ENCODE results near the gene CHMP3. TPM values are rescaled to one million over a fixed set of nuclear protein-coding genes. Genes with fewer than 3 reads are reported as not detected.

CHMP3 gene
- total and polyA plus RNA-seq, 2 donors (not counting 1 experiment from before 2014, with no cell fraction given) = 73.3 to 161 TPM

GRCh38 chr2:86577817-86578456 lies 14.7 kb upstream of the CHMP3 start:
- no peak for TF ChIP-seq CTCF (conservative IDR thresholded peaks at IDR 0.05 in 1 of 2, IDR thresholded peaks at IDR 0.05 in 1 of 2; ENCODE audit: low read depth in 1 of 2, low read length in 2 of 2)
- no peak for TF ChIP-seq EZH2 (IDR thresholded peaks at IDR 0.05; ENCODE audit: low read length, missing control alignments)
- Histone ChIP-seq H2AFZ (ENCODE audit: low read length) (no peak overlapping the region), H3K9me3 (ENCODE audit: control insufficient read depth, insufficient read depth, low read depth, low read length) (no peaks in the 10 kb centered on the region), H3K36me3 (ENCODE audit: control insufficient read depth, insufficient read depth, low read length) (no peaks in the 10 kb centered on the region), H3K9ac (ENCODE audit: insufficient read depth, low read length) (no peak overlapping the region), H3K4me2 (ENCODE audit: extremely low read depth, insufficient read depth, low read length) (no peak overlapping the region), H4K20me1 (ENCODE audit: control insufficient read depth, extremely low read depth, insufficient read depth, low read length) (no peaks in the 10 kb centered on the region), H3K4me1 (ENCODE audit: control insufficient read depth, extremely low read depth, insufficient read depth, low read length) (no peaks in the 10 kb centered on the region), H3K79me2 (ENCODE audit: control insufficient read depth, insufficient read depth, low read length) (no peaks in the 10 kb centered on the region), H3K27ac (ENCODE audit: insufficient read depth, low read length) (no peak overlapping the region), H3K4me3 (replicated peaks in 1 of 4; ENCODE audit: control extremely low read depth in 1 of 4, insufficient read depth in 1 of 4, low read depth in 3 of 4, low read length in 4 of 4) (no peak overlapping the region), H3K27me3 (ENCODE audit: control insufficient read depth, insufficient read depth, low read length) (no peaks in the 10 kb centered on the region)
- DNase-seq (ENCODE audit: low read depth in 2 of 2) = no peak

GRCh38 chr2:86570059-86570458 lies 6.8 kb upstream of the CHMP3 start:
- no peaks in the 10 kb centered on the region for H3K9me3 ChIP-seq (ENCODE audit: control insufficient read depth, insufficient read depth, low read depth, low read length)
- H3K27ac ChIP-seq (ENCODE audit: insufficient read depth, low read length) = no peak overlapping the region
- no peak overlapping the region for H3K4me3 ChIP-seq (replicated peaks in 1 of 4; ENCODE audit: control extremely low read depth in 1 of 4, insufficient read depth in 1 of 4, low read depth in 3 of 4, low read length in 4 of 4)
- TF ChIP-seq CTCF (conservative IDR thresholded peaks at IDR 0.05 in 1 of 2, IDR thresholded peaks at IDR 0.05 in 1 of 2; ENCODE audit: low read depth in 1 of 2, low read length in 2 of 2) (no peak), EZH2 (IDR thresholded peaks at IDR 0.05; ENCODE audit: low read length, missing control alignments) (no peak)
- no peaks in the 10 kb centered on the region for H3K4me1 ChIP-seq (ENCODE audit: control insufficient read depth, extremely low read depth, insufficient read depth, low read length)
- H3K79me2 ChIP-seq (ENCODE audit: control insufficient read depth, insufficient read depth, low read length) = no peaks in the 10 kb centered on the region
- H3K4me2 ChIP-seq (ENCODE audit: extremely low read depth, insufficient read depth, low read length) = no peak overlapping the region
- no peak for DNase-seq (ENCODE audit: low read depth in 2 of 2)
- no peaks in the 10 kb centered on the region for H3K36me3 ChIP-seq (ENCODE audit: control insufficient read depth, insufficient read depth, low read length)
- H2AFZ ChIP-seq (ENCODE audit: low read length) = no peak overlapping the region
- no peaks in the 10 kb centered on the region for H3K27me3 ChIP-seq (ENCODE audit: control insufficient read depth, insufficient read depth, low read length)
- no peak overlapping the region for H3K9ac ChIP-seq (ENCODE audit: insufficient read depth, low read length)
- no peaks in the 10 kb centered on the region for H4K20me1 ChIP-seq (ENCODE audit: control insufficient read depth, extremely low read depth, insufficient read depth, low read length)

- Histone ChIP-seq H3K36me3 (ENCODE audit: control insufficient read depth, insufficient read depth, low read length) (no peaks in the 10 kb centered on the region), H3K4me2 (ENCODE audit: extremely low read depth, insufficient read depth, low read length) (no peak overlapping the region), H3K27me3 (ENCODE audit: control insufficient read depth, insufficient read depth, low read length) (no peaks in the 10 kb centered on the region), H3K9ac (ENCODE audit: insufficient read depth, low read length) (no peak overlapping the region), H3K4me1 (ENCODE audit: control insufficient read depth, extremely low read depth, insufficient read depth, low read length) (peaks cover 3% of the 10 kb centered on the region), H4K20me1 (ENCODE audit: control insufficient read depth, extremely low read depth, insufficient read depth, low read length) (no peaks in the 10 kb centered on the region), H3K9me3 (ENCODE audit: control insufficient read depth, insufficient read depth, low read depth, low read length) (no peaks in the 10 kb centered on the region), H3K4me3 (replicated peaks in 1 of 4; ENCODE audit: control extremely low read depth in 1 of 4, insufficient read depth in 1 of 4, low read depth in 3 of 4, low read length in 4 of 4) (no peak overlapping the region), H2AFZ (ENCODE audit: low read length) (no peak overlapping the region), H3K27ac (ENCODE audit: insufficient read depth, low read length) (no peak overlapping the region), H3K79me2 (ENCODE audit: control insufficient read depth, insufficient read depth, low read length) (peaks cover 9% of the 10 kb centered on the region)
- no peak for TF ChIP-seq CTCF (conservative IDR thresholded peaks at IDR 0.05 in 1 of 2, IDR thresholded peaks at IDR 0.05 in 1 of 2; ENCODE audit: low read depth in 1 of 2, low read length in 2 of 2)
- DNase-seq (ENCODE audit: low read depth in 2 of 2) = no peak
Measured at GRCh38 chr2:86566821-86567190, 3.6 kb upstream of the CHMP3 start.
